Activated CD4-positive, alpha-beta T cell treated with anti-CD3 and anti-CD28 coated beads, Interleukin-2, Interleukin-6, amounts not matched to agents 100 ng/mL and 50 ng/mL, durations not matched to agents 16 hours and 8 hours (primary cell): ENCODE measurements around the gene SCT.
"Not testable (repeated sequence)": the region's sequence is repeated elsewhere in the genome, so short reads cannot be mapped to it uniquely, and the experiment has no call there.

Experiments used
- DNase-seq: peaks from one replicate; pipeline ENCODE4 v3.0.0-alpha.2; 2020

The SCT gene, protein sequence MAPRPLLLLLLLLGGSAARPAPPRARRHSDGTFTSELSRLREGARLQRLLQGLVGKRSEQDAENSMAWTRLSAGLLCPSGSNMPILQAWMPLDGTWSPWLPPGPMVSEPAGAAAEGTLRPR

DNA sequence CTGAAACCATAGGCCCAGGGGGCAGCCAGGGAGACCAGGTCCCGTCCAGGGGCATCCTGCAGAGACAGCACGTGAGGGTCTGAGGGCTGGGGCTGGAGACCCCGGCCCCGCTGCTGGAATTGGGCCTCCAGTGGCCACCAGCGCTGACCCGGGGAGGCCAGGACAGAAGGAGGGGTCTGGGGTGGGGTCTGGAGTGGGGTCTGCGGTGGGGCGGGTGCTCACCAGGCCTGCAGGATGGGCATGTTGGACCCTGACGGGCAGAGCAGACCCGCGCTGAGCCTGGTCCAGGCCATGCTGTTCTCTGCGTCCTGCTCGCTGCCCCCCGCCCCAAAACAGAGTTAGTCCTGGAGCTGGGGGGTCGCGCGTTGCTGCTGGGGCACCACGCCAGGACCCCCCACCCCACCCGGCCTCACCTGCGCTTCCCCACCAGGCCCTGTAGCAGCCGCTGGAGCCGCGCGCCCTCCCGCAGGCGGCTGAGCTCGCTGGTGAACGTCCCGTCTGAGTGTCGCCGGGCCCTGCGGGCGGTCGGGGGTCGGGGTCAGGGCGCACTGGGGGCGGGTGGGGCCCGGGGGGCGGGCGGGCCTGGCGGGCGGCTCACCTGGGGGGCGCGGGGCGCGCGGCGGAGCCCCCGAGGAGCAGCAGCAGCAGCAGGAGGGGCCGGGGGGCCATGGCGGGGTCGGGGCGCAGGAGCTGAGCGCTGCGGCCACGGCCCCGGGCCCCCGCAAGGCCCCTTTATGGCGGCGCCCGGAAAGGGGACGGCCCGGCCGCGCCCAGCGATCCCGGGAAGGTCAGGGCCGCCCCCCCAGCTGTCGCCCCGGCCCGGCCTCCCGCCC lies at the start of gene SCT:
Gene SCT (minus strand): TSS at position 707 of the 833 bp plus-strand sequence. CDS start 38 bp downstream, at position 669.
- no peak for DNase-seq

DNA sequence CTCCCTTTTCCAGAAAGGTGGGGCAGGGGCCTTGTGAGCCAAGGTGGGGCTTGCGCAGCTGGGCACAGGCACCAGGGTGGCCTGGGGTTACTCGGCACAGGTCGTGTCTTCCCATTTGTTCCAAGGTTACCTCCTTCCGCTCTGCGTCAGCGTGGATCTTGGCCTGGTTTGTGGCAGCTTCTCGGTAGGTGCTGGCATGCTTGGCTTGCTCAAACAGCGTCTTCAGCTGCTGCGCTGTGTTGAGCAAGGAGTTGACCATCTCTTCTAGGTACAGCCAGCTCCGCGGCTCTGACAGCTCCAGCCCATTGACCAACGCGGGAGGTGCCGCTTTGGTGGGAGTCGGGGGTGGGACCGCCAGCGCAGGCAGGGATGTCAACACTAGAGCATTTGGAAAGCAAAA lies 47.4 kb upstream of the SCT start:
- DNase-seq, result no peak

DNA sequence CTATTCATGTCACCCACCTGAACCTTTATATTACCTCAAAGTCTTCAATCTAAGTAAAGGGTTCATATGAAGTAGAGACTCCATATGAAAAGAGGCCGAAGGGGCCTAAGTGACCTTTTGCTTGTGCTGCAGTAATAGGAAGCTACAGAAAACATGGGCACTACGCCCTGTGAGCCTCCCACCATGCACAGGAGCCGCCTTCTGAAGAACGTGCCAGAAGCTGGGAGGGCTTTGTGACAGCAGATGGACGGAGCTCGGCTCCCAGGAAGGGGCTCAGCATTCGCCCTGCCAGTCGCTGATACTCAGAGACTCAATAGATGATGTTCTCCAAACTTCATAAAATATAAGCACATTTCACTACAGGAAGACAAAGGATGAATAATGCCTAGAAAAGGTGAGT lies 46.9 kb upstream of the SCT start:
- DNase-seq, result no peak

DNA sequence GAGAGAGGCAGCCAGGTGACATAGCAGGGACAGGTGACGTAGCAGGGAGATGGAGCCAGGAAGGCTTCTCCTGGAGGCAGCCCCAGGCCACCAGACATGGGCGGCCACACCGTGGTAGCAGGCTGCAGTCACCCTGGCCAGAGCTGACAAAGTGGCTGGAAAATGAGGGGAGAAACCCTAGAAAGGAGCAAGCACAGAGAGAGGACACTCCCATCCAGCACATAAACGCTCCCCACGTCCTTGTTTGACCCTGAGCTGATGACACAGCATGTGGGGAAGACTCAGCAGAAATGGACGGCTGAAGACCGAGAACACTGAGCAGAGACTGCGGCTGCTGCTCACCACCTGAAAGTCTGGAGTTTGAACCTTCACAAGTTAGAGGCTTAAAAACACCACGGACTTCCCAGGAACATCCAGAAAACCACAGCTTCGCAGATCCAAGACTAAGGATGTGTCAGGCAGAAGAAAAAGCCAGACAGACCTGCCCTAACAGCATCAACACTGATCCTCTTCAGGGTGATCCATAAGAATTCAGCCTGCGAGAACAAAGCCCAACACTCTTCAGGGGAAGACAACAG lies 38.8 kb upstream of the SCT start:
- no peak for DNase-seq

DNA sequence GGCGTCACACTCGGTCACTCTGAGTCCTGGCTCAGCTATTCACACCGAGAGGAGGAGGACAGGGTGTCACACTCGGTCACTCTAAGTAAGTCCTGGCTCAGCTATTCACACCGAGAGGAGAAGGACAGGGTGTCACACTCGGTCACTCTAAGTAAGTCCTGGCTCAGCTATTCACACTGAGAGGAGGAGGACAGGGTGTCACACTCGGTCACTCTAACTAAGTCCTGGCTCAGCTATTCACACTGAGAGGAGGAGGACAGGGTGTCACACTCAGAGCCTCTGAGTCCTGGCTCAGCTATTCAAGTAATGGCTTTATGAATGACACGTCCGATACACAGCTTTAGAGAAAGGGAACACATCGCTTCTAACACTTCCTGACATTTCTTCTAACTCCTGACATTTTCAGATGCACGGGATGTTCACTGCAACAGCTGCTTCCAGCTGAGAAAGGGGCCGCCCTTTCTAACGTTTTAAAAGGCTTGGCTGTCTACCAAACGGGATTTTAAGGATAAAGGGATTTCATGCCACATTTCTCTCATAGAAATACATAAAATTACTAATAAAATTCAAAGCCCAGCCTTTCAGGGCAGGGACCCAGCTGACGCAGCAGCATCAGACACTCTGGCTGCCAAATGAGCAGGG lies 38.2 kb upstream of the SCT start:
- DNase-seq, result no peak

DNA sequence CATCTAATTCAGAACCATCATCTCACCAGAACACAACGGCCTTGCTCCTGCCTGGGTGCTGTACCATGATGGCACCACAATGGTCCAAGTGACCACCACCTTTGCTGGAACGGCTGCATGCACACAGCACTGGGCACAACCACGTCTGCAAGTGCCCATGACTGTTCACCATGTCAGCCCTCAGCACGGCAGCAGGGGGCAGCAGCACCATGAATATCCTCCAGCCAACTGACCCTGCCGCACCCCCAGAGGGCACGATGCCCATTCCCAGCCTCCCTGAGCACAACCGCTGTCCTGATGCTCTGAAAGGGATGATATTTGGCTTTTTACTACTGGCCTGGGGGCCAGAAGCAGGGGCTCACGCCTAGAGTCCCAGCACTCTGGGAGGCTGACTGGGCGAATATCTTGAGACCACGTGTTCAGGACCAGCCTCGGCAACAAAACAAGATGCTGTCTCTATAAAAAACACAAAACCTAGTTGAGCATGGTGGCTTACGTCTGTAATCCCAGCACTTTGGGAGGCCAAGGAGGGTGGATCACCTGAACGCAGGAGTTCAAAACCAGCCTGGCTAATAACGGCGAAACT lies 35.8 kb upstream of the SCT start:
- peak; percentile 43 for DNase-seq

DNA sequence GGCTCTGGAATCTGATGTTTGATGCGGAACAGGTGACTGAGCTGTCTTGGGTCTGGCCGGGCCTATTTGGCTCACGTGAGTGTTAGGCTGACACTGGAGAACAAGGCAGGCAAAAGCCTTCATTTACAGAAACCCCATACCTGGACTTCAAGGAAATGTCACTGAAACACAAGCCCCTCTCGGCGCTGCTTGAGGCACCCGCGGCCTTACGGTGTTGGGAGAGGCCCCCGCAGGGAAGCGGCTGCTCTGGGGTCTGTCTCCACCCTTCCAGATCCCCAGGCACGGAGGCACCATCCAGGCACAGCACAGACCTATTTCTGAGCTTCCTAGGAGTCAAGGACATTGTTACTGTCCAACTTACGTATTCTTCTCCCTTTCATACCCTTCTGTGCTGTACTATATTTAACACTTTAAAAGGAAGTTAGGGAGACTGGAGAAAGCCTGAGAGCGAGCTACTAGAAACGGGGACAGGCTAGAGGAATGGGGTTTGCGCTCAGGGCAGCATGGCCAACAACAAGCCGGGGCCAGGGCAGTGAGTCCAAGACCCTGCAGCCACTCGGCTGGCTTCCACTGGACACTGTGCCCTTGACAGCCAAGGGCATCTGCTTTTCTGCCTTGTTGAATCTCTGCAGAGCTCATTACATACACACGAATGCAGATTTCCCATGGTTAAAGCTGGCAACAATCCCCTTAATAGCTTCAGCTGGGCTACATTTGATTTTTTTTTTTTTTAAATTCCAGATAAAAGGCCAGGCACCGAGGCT lies 33.9 kb upstream of the SCT start:
- no peak for DNase-seq

DNA sequence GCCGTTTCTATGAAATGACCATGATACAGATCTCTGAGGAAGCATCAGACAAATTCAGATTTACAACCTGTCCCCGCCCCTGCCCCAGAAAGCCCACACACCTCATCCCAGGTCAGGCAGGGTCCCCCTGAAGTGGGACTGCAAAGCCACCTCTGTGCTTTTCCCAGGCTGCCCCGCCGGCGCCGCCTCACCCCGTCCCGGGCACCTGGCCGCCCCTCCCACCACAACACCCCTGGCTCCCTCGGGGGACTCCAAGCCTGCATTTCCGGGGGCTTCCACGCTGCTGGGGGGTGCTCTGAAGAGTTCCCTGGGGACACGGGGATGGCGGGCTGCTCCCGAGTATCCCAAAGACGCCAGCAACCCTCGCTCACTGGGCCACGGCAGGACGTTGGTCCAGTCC lies 33.3 kb upstream of the SCT start:
- no peak for DNase-seq

DNA sequence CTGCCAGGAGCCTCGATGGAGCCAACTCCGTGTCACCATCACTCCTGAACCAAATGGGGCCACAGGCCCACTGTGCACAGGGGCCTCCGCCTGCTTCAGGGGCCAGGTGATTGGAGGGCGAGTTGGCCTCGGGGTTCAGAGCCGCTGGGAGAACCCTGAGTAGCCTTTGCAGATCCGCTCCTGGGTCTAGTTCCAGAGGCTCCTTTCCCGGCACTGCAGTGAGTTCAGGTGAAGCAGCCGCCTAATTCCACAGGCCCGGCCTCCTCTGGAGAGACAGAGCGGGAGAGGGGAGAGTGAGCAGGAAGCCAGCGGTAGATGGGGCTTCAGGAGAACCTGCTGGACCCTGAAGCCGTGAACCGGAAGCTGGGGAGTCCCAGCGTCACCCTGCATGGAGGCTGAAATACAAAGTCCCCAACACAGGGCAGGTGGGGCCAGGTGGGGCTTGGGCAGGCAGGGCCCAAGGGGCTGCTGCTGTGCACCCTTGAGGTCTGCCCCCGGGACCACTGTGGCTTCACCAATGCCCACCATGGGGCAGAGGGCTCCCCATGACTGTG lies 32.6 kb upstream of the SCT start:
- no peak for DNase-seq

DNA sequence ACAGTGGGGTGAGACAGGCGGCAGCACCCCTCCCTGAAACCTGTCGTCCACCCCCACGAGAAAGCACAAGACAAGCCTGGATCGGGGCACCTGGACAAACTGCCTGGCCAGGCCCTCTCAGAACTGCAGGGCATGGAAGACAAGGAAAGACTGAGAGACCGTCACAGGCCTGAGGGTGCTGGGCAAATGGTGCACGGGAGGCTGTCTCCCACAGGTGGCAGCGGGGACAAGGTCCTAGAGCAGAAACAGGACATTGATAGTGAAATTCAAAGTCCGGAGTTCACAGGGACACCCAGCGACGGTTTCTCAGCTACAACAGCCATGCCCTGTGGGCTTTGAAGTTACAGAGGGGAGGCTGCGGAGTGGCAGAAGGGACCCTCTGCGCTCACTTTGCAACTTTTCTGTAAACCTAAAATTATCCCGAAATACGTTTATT lies 30.7 kb upstream of the SCT start:
- no peak for DNase-seq

DNA sequence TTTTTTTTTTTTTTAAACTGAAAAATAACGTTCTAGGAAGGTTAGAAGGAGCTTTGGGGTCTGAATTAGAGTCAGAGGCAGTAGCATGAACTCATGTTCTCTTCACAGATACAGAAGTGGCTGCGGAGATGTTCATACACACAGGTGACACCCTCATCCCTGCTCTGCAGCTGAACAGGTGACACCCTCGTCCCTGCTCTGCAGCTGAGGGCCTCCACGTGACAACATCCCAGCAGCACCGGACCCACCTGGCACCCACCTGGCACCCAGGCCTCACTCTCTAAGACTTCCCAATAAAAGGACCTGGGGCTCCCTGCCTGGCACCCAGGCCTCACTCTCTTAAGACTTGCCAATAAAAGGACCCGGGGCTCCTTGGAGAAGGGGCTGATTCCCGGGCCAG lies 29.9 kb upstream of the SCT start:
- DNase-seq, result no peak

DNA sequence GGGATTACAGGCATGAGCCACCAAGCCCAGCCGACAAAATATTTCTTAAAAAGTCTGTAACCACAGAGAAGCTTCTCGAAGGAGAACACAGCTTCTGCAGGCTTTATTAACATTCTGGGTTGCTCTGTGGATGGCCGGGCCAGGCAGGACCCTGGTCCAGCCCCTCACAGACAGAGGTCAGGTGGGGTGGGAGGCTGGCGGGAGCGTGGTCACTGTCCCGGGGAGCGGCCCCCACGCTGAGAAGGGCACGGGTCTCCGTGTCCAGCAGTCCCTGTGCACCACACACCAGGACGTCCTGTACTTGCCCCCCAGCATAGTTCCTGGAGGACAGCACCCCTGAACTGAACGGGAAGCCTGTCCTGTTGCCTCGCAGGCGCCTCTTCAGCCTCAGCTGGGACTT lies 29.4 kb upstream of the SCT start:
- DNase-seq, result no peak

DNA sequence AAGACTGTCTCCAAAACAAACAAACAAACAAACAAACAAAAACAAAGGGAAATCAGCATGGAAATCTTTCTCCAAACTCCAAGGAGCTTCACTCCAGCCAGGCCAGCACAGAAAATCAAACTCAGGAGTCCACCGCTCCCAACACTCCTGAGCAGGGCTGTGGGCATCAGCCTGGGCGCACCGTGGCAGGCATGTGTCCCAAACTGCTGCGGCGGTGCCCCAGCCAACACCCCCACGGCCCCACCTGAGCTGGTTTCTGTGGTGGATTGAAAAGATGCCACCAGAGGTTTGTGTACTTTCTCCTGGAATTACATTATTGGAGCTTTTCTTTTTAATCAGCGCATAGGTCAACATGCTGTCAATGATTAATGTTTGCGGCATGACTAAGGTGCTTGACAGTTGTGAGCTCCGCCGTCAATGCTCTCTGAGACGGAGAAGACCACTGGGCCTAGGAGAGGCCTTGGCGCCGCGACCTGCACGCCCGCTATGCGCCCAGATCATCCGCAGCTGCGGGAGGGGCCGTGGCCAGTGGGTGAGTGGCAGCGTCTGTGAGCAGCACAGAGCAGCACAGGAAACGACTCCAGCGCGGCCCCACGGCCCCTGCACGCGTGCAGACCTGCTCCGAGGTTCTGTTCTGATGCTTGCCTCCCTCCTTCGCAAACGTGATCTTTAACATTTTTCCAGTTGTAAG lies 28.2 kb upstream of the SCT start:
- no peak for DNase-seq

DNA sequence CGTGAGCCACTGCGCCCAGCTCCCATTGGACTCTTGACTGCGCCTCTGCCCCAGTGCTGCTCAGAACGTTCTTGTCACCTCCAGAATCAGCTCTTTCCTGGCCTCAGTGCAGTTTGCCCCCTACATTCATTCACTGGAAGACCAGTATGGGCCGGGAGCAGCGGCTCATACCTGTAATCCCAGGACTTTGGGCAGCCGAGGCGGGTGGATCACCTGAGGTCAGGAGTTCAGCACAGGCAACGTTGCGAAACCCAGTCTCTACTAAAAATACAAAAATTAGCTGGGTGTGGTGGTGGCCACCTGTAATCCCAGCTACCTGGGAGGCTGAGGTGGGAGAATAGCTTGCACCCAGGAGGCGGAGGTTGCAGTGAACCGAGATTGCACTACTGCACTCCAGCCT lies 27.5 kb upstream of the SCT start:
- not testable (repeated sequence) for DNase-seq

DNA sequence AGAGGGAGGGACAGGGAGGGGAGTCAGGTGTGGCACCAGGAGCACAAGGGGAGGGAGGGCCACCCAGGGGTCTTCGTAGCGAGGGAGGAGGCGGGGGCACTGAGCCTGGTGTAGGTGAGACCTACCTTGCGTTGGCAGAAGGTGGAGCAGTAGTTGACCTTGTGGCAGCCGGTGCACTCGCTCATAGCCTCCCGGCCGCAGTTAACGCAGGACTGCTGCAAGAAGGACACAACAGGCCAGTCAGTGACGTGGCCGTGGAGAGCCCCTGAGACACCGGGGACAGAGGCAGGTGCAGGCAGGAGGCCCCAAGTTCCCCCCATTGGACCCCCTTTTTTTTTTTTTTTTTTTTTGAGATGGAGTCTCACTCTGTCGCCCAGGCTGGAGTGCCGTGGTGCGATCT lies 26.9 kb upstream of the SCT start:
- no peak for DNase-seq

DNA sequence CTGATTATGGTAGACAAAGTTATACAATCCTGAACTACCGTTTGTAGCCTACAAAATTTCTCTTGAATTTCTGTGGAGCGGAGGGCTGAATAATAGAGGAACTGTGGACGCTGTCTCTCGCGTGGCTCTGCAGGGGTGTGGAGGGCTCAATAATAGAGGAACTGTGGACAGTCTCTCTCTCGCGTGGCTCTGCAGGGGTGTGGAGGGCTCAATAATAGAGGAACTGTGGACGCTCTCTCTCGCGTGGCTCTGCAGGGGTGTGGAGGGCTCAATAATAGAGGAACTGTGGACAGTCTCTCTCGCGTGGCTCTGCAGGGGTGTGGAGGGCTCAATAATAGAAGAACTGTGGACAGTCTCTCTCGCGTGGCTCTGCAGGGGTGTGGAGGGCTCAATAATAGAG lies 26.2 kb upstream of the SCT start:
- DNase-seq, result not testable (repeated sequence)

DNA sequence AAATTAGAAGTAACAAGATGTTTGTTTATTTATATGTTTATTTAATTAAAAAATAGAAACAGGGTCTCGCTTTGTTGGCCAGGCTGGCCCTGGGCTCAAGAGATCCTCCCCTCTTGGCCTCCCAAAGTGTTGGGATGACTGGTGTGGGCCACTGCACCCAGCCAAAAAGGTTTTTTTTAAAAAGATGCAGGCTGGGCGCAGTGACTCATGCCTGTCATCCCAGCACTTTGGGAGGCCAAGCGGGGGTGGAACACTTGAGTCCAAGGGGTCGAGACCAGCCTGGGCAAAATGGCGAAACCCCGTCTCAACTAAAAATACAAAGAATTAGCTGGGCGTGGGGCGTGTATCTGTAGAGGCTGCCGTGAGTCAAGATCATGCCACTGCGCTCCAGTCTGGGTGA lies 23.5 kb upstream of the SCT start:
- no peak for DNase-seq

DNA sequence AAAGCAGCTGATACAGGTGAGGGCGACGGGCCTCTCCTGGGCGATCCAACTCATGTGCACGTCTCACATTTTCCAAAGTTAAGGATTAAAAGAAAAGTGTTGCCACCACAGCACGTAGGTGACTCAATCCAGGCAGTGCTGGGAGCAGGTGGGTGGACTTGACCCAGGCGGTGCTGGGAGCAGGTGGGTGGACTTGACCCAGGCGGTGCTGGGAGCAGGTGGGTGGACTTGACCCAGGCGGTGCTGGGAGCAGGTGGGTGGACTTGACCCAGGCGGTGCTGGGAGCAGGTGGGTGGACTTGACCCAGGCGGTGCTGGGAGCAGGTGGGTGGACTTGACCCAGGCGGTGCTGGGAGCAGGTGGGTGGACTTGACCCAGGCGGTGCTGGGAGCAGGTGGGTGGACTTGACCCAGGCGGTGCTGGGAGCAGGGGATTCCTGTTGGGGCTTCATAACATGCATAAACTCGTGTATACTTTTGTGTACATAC lies 20.7 kb upstream of the SCT start:
- DNase-seq, result not testable (repeated sequence)

DNA sequence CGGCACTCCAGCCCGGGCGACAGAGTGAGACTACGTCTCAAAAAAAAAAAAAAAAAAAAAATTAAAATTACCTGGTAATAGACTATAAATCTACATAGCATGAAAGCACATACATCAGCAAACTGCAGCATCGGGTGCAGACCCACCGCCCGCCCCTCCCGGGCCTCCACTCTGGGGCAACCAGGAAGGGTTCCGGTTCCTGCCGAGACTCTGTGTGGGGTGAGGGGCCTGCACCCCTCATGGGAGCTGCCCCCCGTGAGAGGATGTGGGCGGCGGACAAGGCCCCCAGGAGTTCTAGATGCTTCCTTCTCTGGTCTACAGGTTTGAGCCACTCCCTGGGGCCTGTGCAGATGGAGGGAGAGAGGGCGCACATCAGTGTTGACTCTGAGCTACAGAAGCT lies 19.2 kb upstream of the SCT start:
- no peak for DNase-seq

DNA sequence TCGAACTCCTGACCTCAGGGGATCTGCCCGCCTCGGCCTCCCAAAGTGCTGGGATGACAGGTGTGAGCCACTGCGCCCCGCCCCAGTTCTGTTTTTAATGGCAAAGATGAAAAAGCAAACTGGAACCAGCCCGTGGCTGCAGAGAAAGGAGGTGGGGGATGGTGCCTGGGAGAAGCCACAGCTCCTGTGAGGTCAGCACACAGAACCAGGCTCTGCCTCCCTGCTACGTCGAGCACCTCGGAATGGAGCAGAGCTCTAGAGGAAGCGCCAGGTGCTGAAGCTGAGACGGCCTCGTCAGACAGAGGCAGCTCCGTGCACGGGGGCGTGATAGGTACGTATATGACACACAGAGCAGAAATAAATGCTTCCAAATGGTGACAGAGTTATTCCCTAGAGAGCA lies 18.6 kb upstream of the SCT start:
- DNase-seq, result no peak

DNA sequence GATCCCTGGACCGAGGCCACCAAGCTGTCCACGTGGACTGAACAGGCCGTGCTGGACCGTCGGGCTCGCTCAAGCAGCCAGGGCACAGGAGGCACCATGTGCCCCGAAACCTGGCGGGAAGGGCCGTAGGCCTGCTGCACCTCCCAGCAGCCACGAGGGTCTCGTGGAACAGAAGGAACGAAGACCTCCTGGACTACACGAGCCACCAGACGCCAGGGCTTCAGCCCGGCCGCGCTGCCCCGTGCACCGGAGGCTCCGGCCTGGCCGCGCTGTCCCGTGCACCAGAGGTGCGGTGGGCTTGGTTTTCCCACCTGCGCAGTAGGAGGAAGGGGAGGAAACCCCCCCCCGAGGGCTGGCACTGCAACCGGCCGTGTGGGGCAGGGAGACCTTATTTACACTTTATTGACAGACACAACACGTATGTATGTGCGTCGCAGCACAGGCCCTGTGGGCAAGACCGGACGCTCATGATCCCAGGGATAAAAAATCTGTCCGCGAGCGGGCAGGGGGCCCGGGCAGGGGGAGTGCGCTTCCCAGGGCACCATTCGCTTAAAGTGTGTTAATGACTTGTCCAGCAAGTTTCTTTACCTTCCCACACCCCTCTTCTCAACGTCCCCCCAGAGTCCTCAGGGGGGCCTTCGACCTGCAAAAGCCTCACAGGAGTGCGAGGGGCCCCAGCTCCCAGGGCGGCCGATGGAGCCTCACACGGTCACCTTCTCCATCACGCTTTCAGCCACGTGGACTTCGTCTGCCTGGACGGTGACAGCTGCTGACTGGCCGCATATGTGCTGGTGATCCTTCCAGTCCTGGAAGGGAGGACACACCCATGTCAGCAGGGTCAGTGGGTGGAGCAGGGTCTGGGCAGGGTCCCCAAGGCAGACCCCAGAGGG lies 17.1 kb upstream of the SCT start:
- no peak for DNase-seq
